ENCODE measurements around the gene ST6GAL1.

DNA sequence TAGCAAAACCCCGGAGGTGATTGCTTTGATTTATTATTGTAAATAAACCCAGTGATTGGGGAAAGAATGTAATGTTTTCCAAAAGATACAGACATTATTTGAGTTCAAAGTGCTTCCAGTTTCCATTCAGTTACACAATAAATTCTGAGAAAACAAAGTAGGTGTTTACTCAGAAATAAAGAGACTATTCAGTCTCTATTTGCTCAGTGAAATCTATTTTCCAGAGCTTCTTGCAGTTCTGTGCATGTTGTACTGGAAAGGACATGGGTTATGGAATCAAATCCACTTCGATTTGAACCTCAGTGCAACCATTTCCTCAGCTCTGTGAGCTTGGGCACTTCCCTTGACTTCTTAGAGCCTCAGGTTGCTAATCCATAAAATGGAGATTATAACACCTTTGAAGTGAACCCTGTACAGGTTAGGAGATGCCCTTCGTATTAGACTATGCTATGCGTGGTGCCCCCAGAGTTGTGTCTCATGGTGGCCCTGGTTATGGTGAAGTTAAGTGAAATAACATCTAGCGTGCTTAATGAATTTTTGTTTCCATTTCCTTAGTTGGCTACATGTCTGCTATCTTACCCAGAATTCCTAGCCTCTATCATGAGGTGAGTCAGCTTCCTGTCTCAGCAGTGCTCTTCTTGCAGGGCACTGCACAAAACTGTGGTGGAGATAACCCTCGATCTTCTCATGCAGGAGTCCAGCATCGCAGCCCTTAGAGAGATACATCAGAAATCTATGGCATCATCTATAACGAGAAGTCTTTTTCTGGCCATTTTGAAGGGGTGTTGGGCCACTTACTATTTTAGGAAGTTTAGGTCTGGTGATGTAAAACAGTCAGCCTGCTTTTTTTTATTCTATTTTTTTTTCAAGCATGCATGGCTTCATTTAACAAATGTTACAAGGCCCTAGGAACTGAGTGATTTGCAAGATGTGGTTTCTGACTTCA is 111.3 kb downstream of the ST6GAL1 start:
- TF ChIP-seq, protein P1, sequence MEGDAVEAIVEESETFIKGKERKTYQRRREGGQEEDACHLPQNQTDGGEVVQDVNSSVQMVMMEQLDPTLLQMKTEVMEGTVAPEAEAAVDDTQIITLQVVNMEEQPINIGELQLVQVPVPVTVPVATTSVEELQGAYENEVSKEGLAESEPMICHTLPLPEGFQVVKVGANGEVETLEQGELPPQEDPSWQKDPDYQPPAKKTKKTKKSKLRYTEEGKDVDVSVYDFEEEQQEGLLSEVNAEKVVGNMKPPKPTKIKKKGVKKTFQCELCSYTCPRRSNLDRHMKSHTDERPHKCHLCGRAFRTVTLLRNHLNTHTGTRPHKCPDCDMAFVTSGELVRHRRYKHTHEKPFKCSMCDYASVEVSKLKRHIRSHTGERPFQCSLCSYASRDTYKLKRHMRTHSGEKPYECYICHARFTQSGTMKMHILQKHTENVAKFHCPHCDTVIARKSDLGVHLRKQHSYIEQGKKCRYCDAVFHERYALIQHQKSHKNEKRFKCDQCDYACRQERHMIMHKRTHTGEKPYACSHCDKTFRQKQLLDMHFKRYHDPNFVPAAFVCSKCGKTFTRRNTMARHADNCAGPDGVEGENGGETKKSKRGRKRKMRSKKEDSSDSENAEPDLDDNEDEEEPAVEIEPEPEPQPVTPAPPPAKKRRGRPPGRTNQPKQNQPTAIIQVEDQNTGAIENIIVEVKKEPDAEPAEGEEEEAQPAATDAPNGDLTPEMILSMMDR (IDR thresholded peaks at IDR 0.05) = no peak
- TF ChIP-seq ZFX (IDR thresholded peaks at IDR 0.05; ENCODE audit: borderline replicate concordance) = no peak
